Smooth muscle cell (in vitro differentiated cells): Measurements from ENCODE around the gene CRYZL1. TPM values are rescaled to one million over a fixed set of nuclear protein-coding genes. Genes with fewer than 3 reads are reported as not detected.

Experiments used
- DNase-seq: peaks from one replicate; lab custom pipeline; 2025; ENCODE audit not compliant: unreplicated experiment; lab: John Stamatoyannopoulos, UW
- H2AFZ ChIP-seq: fragments of 200-600 bp; sonication (generic); 2 replicates; pipeline ENCODE4 v1.6.0; 2016; ENCODE audit warnings: antibody characterized with exemption, low read depth, mild to moderate bottlenecking
- H3F3A ChIP-seq: fragments of 200-600 bp; sonication (generic); 2 replicates; pipeline ENCODE4 v1.6.0; 2017; ENCODE audit warnings: antibody characterized with exemption, low read depth
- H3K27ac ChIP-seq: fragments of 200-600 bp; sonication (generic); 2 replicates; pipeline ENCODE4 v1.5.1; 2016; ENCODE audit warnings: low read depth, mild to moderate bottlenecking
- H3K27me3 ChIP-seq: fragments of 200-600 bp; sonication (generic); 2 replicates; pipeline ENCODE4 v1.6.1; 2016; ENCODE audit warnings: low read depth, mild to moderate bottlenecking
- H3K36me3 ChIP-seq: fragments of 200-600 bp; sonication (generic); 2 replicates; pipeline ENCODE4 v1.5.1; 2016; ENCODE audit warnings: low read depth
- H3K4me1 ChIP-seq: fragments of 200-600 bp; sonication (generic); 2 replicates; pipeline ENCODE4 v1.5.1; 2016; ENCODE audit warnings: low read depth
- H3K4me2 ChIP-seq: fragments of 200-600 bp; sonication (generic); 2 replicates; pipeline ENCODE4 v1.6.0; 2016; ENCODE audit warnings: mild to moderate bottlenecking
- H3K4me3 ChIP-seq: fragments of 200-600 bp; sonication (generic); 2 replicates; pipeline ENCODE4 v1.5.1; 2016; ENCODE audit warnings: mild to moderate bottlenecking
- H3K79me2 ChIP-seq: fragments of 200-600 bp; sonication (generic); 2 replicates; pipeline ENCODE4 v1.6.0; 2016; ENCODE audit warnings: low read depth, mild to moderate bottlenecking
- H3K9ac ChIP-seq: fragments of 200-600 bp; sonication (generic); 2 replicates; pipeline ENCODE4 v1.6.0; 2016; ENCODE audit warnings: low read depth
- H3K9me3 ChIP-seq: fragments of 200-600 bp; sonication (generic); replicated peaks from 2 replicates; pipeline ENCODE4 v1.5.1; 2016; ENCODE audit warnings: low read depth
- H4K20me1 ChIP-seq: fragments of 200-600 bp; sonication (generic); 2 replicates; pipeline ENCODE4 v1.6.0; 2016; ENCODE audit warnings: low read depth
- CTCF ChIP-seq: fragments of 200-600 bp; sonication (generic); IDR thresholded peaks from 2 replicates; pipeline ENCODE4 v1.5.1; 2017; ENCODE audit warnings: borderline replicate concordance, mild to moderate bottlenecking, antibody characterized with exemption; ENCODE audit not compliant: insufficient read depth, poor library complexity, severe bottlenecking
- WGBS: methylation state at CpG from one replicate; pipeline ENCODE4 v1.1.7; 2016; ENCODE audit warnings: low lambda C conversion rate; 5-methylcytosine and 5-hydroxymethylcytosine counted together
- polyA plus RNA-seq: library from polyadenylated mRNA; unstranded; fragments of >200 nt; fragmentation: Nextera tagmentation; extraction: Ambion mirVana; gene quantifications from 2 replicates; pipeline ENCODE4 v1.2.1, GENCODE V29; 2016
- total RNA-seq: library from RNA; depleted of rRNA; stranded (reverse); fragments of >200 nt; gene quantifications from 2 replicates; pipeline ENCODE4 v1.2.3, GENCODE V29; 2014

Gene CRYZL1
- total and polyA plus RNA-seq, 2 experiments from 2014 or later, result 37.7 to 48.3 TPM

DNA sequence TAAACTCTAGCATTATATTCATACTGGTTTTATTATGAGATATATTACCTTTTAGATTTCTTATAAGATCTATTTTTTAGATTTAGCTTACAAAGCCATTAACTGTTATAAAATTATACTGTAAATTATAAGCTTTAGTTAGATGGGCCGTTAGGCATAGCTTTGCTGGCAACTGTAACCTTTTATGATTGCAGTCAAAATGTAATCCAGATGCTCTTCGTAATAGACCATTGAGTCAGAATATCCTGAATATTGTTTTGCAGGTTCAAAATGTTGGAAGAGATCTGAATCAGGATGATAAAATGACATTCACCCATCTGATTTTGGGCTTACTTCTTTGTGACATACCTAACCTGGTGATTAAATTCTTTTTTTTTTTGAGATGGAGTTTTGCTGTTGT, 21.7 kb upstream of the CRYZL1 start:
- H3K4me3 ChIP-seq, result no peak overlapping the region
- no peak overlapping the region for H3K9ac ChIP-seq
- H3K4me1 ChIP-seq, result no peaks in the 10 kb centered on the region
- H3K27me3 ChIP-seq, result no peaks in the 10 kb centered on the region
- no peak for TF ChIP-seq CTCF
- no peak for DNase-seq
- 100% methylated on average over 2 of the region's 2 CpGs for WGBS
- H2AFZ ChIP-seq, result no peak overlapping the region
- H3K9me3 ChIP-seq, result no peaks in the 10 kb centered on the region
- H3K27ac ChIP-seq, result no peak overlapping the region
- H3K79me2 ChIP-seq, result peaks cover 99% of the 10 kb centered on the region
- H3K4me2 ChIP-seq, result no peak overlapping the region
- H3K36me3 ChIP-seq, result no peaks in the 10 kb centered on the region
- H4K20me1 ChIP-seq, result peaks cover 70% of the 10 kb centered on the region
- no peaks in the 10 kb centered on the region for H3F3A ChIP-seq

GRCh38 chr21:33662046-33662445, 20.5 kb upstream of the CRYZL1 start:
- no peak for TF ChIP-seq CTCF
- Histone ChIP-seq H3K4me2 (no peak overlapping the region), H3K27ac (peak overlapping the region; percentile 36), H4K20me1 (peaks cover 67% of the 10 kb centered on the region), H3K9ac (no peak overlapping the region), H3K4me3 (no peak overlapping the region), H3K79me2 (peaks cover 100% of the 10 kb centered on the region), H2AFZ (no peak overlapping the region), H3K4me1 (no peaks in the 10 kb centered on the region), H3K9me3 (no peaks in the 10 kb centered on the region), H3K27me3 (no peaks in the 10 kb centered on the region), H3F3A (no peaks in the 10 kb centered on the region), H3K36me3 (no peaks in the 10 kb centered on the region)
- 64% methylated on average over 3 of the region's 3 CpGs for WGBS
- no peak for DNase-seq

DNA sequence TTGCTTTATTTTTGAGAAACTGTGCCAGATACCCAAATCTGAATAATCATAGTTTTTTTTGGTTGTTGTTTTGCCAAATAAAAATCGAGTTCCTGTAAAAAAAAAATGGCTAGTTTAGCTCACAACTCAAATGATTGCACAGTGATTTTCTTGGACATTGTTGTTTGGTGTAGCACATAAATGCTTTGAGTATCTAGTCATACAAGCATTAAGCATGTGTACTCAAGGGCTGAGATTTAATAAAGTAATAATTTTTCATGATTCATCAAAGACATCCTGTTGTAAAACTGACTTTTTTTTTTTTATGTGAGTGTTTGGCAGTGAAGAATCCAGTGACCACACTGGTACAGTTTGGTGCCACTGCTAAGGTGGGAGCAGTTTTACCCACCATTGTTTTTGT, 19.6 kb upstream of the CRYZL1 start:
- H3K27ac ChIP-seq, result no peak overlapping the region
- H2AFZ ChIP-seq, result no peak overlapping the region
- H3K9me3 ChIP-seq, result no peaks in the 10 kb centered on the region
- H3K4me3 ChIP-seq, result no peak overlapping the region
- no peak overlapping the region for H3K9ac ChIP-seq
- WGBS, result 93% methylated on average over 1 of the region's 1 CpG
- TF ChIP-seq CTCF, result no peak
- DNase-seq, result no peak
- H3K4me2 ChIP-seq, result no peak overlapping the region
- H4K20me1 ChIP-seq, result peaks cover 66% of the 10 kb centered on the region
- H3K36me3 ChIP-seq, result no peaks in the 10 kb centered on the region
- H3F3A ChIP-seq, result no peaks in the 10 kb centered on the region
- peaks cover 100% of the 10 kb centered on the region for H3K79me2 ChIP-seq
- no peaks in the 10 kb centered on the region for H3K27me3 ChIP-seq
- no peaks in the 10 kb centered on the region for H3K4me1 ChIP-seq

DNA sequence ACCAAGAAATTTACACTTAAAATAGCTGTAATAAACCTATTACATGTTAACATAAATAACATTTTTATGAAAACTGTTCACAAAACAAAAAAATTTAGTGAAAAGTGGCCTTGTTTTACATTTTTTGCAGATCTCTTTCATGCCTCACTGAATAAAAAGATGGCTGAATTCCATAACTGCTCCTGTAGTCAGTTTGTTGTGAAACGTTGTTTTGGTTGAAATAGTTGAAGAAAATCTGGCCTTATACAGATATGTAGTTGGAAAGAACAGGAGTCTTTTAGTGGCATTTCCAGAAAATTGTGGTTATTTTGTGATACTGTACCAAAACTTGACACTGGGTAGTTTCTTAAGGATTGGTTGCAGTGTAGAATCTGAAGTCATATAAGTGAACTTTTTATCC, 18.9 kb upstream of the CRYZL1 start:
- no peak overlapping the region for H3K27ac ChIP-seq
- no peaks in the 10 kb centered on the region for H3K4me1 ChIP-seq
- WGBS, result 98% methylated on average over 1 of the region's 1 CpG
- peaks cover 96% of the 10 kb centered on the region for H3K79me2 ChIP-seq
- TF ChIP-seq CTCF, result no peak
- no peaks in the 10 kb centered on the region for H3K36me3 ChIP-seq
- peaks cover 66% of the 10 kb centered on the region for H4K20me1 ChIP-seq
- H3K4me3 ChIP-seq, result no peak overlapping the region
- no peaks in the 10 kb centered on the region for H3K27me3 ChIP-seq
- H3K4me2 ChIP-seq, result no peak overlapping the region
- H3K9ac ChIP-seq, result no peak overlapping the region
- no peak for DNase-seq
- no peak overlapping the region for H2AFZ ChIP-seq
- H3K9me3 ChIP-seq, result no peaks in the 10 kb centered on the region
- H3F3A ChIP-seq, result no peaks in the 10 kb centered on the region
